Thyroid gland (tissue), 4 donors: ENCODE measurements around the gene CPTP.

Experiments used
- CTCF ChIP-seq, 6 experiments: fragments of 200-600 bp in 3 of 6; fragments of 450-650 bp in 3 of 6; sonication (generic) in 3 of 6; IDR thresholded peaks; one replicate each; pipeline ENCODE4 v1.5.1; 2016 to 2019; ENCODE audit warnings: antibody characterized with exemption in 6 of 6, mild to moderate bottlenecking in 2 of 6, inconsistent platforms in 1 of 6, moderate library complexity in 1 of 6
- POLR2A ChIP-seq, 2 donors: fragments of 450-650 bp; IDR thresholded peaks; one replicate each; pipeline ENCODE4 v1.6.1; 2017; ENCODE audit warnings: antibody characterized with exemption in 2 of 2, mild to moderate bottlenecking in 2 of 2, moderate library complexity in 1 of 2

- TF ChIP-seq POLR2A (IDR thresholded peaks at IDR 0.05), result no peak
- TF ChIP-seq CTCF (IDR thresholded peaks at IDR 0.05), result no peak
These were observed 14.6 kb upstream of the CPTP start for GRCh38 chr1:1310109-1310385.
